RWPE1 (cell line): Measurements from ENCODE around the gene ACTN4.

Experiments used
- CTCF ChIA-PET: fragments of 350-600 bp; sonication (Branson Sonifier 250); formaldehyde crosslinking; extraction: SDS; loops from one replicate; lab custom pipeline; 2021; lab: Yijun Ruan, JAX
- POLR2A ChIA-PET: fragments of 400-600 bp; formaldehyde crosslinking; extraction: SDS; loops from one replicate; lab custom pipeline; 2020; ENCODE audit warnings: antibody characterized with exemption; ENCODE audit not compliant: low non-redundant PET; lab: Yijun Ruan, JAX
- DNase-seq: peaks from one replicate; pipeline ENCODE4 v3.0.0; 2012; ENCODE audit warnings: low spot score
- H3K27ac ChIP-seq: fragments of 450-650 bp; 2 replicates; pipeline ENCODE4 v1.5.1; 2017
- CTCF ChIP-seq: fragments of 450-650 bp; conservative IDR thresholded peaks from 2 replicates; pipeline ENCODE4 v1.5.1; 2017; ENCODE audit warnings: low read depth, mild to moderate bottlenecking

Gene ACTN4

GRCh38 chr19:38737921-38738737, 90.7 kb downstream of the ACTN4 start:
- H3K27ac ChIP-seq = no peak overlapping the region
- TF ChIP-seq CTCF = no peak
- ChIA-PET POLR2A (no interaction called here), CTCF (no interaction called here)
- DNase-seq = no peak

GRCh38 chr19:38739440-38740256, 92.2 kb downstream of the ACTN4 start:
- POLR2A ChIA-PET = no interaction called here
- DNase-seq = no peak
- CTCF ChIA-PET = no interaction called here
- H3K27ac ChIP-seq = peak overlapping the region; percentile 61
- TF ChIP-seq CTCF = no peak

GRCh38 chr19:38740257-38740592, 92.8 kb downstream of the ACTN4 start:
- peak overlapping the region; percentile 61 for H3K27ac ChIP-seq
- ChIA-PET CTCF (no interaction called here), POLR2A (no interaction called here)
- DNase-seq = no peak
- no peak for TF ChIP-seq CTCF

GRCh38 chr19:38740932-38741331, 93.5 kb downstream of the ACTN4 start:
- H3K27ac ChIP-seq = peak overlapping the region; percentile 61
- no peak for DNase-seq
- ChIA-PET POLR2A (no interaction called here), CTCF (no interaction called here)
- no peak for TF ChIP-seq CTCF

GRCh38 chr19:38741670-38742069, 94.2 kb downstream of the ACTN4 start:
- POLR2A ChIA-PET = no interaction called here
- CTCF ChIA-PET = interaction anchor here (0.7 kb wide), 1 partner anchor 663 kb away, joined by 3 read pairs; no protein-coding TSS in a partner anchor
- no peak overlapping the region for H3K27ac ChIP-seq
- DNase-seq = no peak
- TF ChIP-seq CTCF = no peak

- CTCF ChIA-PET = no interaction called here
- no peak for DNase-seq
- POLR2A ChIA-PET = no interaction called here
- no peak overlapping the region for H3K27ac ChIP-seq
- no peak for TF ChIP-seq CTCF
These were observed 94.8 kb downstream of the ACTN4 start for GRCh38 chr19:38742296-38742695.
